HG03175 (cell line): ENCODE measurements around the gene VSIG4.
A peak's percentile ranks its signal among the peaks of the same experiment; 100 is the strongest.
"Not testable (repeated sequence)": the region's sequence is repeated elsewhere in the genome, so short reads cannot be mapped to it uniquely, and the experiment has no call there.

Source experiments
- ATAC-seq: cut with Tn5 transposase; IDR thresholded peaks from one replicate; pipeline ENCODE4 v1.9.1; 2021; ENCODE audit warnings: mild to moderate bottlenecking, moderate library complexity; ENCODE audit not compliant: unreplicated experiment

VSIG4 gene

DNA sequence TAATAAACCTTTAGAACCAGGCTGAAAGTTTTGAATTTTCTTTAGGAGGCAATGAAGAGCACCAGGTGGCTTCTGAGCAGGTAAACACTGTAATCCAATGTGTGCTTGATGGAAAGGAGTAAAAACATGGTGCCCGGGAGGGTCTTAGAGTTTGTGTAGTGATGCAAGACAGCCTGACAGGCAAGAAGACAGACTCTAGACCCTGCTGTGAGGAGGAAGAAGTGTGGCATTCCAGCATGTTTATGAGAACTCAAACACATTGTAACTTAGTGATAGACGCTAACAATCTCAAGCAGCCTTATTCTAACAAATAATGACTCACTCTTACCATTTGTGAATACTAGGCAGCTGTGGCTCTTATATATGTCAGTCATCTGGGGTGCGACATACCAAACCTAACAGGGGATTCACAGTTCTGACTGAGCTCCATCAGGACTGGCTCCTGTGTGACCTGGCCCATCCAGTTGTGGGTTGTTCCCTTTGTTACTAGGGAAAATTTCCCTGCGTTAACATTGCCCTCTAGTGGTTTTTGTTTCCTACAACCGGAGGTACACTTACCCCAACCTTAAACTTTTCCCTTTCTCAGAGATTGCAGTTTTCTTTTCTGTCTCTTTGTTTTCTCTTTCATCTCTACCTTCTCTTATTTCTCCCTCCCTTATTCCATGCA is 53.8 kb downstream of the VSIG4 start:
- ATAC-seq = peak; percentile 77

DNA sequence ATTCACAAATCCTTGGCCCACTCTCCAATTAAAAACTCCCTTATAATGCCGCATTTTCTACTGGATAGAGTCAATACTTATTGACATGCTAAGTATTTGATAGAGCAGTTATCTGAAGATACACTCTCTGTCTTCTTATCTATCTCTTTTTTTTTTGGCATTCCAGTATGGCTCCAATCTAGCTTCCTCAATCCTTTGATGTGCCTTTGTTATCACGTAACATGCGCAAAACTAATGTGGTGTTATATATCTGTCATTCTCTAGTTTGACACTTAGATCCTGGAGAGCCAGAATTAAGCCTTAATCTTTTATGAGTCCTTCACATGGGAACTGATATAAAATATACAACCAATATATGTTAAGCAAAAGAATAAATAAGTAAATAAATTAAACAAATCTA is 54.7 kb downstream of the VSIG4 start:
- no peak for ATAC-seq

DNA sequence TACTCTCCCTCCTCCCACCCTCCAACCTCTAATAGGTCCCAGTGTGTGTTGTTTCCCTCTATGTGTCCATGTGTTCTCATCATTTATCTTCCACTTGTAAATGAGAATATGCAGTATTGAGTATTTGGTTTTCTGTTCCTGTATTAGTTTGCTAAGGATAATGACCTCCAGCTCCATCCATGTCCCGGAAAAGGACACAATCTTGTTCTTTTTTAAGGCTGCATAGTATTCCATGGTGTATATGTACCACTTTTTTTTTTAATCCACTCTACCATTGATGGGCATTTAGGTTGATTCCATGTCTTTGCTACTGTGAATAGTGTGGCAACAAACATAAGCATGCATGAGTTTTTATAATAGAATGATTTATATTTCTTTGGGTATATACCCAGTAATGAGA is 62.7 kb downstream of the VSIG4 start:
- ATAC-seq = not testable (repeated sequence)

DNA sequence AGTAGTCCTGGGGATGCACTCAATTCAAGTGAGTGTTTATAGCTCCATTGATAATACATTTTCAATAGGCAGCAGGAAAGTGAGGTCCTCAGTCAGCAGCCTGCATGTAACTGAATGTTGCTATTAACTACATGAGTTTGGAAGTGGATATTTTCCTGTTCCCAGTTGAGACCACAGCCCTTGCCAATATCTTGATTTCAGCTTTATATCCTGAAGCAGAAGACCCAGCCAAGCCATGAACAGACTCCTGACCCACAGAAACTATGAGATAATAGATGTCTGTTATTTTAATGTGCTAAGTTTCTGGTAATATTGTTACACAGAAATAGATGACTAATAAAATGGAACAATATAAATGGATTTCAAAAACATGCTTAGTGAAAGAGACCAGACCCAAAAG is 63.7 kb downstream of the VSIG4 start:
- no peak for ATAC-seq

DNA sequence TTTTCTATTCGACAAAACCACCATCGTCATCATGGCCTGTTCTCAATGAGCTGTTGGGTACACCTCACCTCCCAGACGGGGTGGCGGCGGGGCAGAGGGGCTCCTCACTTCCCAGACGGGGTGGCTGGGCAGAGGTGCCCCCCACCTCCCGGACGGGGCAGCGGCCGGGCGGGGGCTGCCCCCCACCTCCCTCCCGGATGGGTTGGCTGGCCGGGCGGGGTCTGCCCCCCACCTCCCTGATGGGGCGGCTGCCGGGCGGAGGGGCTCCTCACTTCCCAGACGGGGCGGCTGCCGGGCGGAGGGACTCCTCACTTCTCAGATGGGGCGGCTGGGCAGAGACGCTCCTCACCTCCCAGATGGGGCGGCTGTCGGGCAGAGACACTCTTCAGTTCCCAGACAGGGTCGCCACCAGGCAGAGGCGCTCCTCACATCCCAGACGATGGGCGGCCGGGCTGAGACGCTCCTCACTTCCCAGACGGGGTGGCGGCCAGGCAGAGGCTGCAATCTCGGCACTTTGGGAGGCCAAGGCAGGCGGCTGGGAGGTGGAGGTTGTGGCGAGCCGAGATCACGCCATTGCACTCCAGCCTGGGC is 64.6 kb downstream of the VSIG4 start:
- not testable (repeated sequence) for ATAC-seq
